Globus pallidus (tissue), 1 donor: ENCODE data around the gene CHAD.
"Not testable (repeated sequence)": the region's sequence is repeated elsewhere in the genome, so short reads cannot be mapped to it uniquely, and the experiment has no call there.

ENCODE experiments used
- DNase-seq: peaks from one replicate; pipeline ENCODE4 v3.0.0-alpha.2; 2015; ENCODE audit warnings: low spot score

The CHAD gene

DNA sequence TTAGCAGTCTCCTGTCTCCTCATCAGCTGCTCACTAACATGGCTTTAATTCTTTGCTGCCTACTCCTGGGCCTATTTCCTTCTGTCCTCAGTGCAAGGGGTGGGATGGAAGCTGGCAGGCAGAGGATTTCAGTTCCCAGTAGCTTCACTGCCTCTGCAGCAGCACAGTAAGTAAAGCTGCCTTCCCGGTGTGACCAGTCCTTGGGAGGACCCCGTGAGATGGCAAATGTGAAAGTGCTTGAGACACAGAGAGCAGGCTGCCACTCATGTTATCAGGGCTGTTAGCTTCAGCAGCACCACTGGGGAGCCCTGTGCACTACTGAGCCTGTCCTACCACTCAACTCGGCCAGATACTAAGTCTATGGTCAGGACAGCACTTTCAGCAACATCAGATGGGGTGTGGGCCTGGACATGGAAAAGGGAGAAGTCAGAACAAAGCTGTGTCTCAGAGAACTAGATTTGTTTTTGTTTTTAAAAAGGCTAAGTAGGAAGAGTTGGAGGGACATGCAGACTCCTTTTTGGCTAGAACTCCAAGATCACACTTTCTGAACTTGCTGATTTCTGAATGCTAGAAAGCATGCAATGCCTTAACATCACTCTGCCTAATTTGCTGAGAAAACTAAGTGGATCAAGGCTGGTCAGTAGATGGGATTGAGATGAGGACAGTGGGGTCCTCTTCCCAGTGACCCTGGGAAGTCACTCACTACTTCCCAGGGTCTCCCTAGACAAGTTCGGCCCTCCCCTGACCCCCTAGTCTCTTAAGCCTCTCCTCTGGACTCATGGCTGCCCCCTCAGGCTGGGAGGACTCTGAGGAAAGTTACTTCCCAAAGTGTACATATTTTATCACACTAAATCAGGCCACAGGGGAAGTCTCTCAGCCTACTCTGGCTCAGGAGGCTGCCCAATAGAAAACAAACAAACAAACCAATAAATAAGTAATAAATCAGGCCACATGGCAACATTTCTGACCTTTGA is 41.6 kb downstream of the CHAD start:
- DNase-seq: peak; percentile 3

- no peak for DNase-seq
Observed at GRCh38 chr17:50426472-50426782, 42.3 kb downstream of the CHAD start.

DNA sequence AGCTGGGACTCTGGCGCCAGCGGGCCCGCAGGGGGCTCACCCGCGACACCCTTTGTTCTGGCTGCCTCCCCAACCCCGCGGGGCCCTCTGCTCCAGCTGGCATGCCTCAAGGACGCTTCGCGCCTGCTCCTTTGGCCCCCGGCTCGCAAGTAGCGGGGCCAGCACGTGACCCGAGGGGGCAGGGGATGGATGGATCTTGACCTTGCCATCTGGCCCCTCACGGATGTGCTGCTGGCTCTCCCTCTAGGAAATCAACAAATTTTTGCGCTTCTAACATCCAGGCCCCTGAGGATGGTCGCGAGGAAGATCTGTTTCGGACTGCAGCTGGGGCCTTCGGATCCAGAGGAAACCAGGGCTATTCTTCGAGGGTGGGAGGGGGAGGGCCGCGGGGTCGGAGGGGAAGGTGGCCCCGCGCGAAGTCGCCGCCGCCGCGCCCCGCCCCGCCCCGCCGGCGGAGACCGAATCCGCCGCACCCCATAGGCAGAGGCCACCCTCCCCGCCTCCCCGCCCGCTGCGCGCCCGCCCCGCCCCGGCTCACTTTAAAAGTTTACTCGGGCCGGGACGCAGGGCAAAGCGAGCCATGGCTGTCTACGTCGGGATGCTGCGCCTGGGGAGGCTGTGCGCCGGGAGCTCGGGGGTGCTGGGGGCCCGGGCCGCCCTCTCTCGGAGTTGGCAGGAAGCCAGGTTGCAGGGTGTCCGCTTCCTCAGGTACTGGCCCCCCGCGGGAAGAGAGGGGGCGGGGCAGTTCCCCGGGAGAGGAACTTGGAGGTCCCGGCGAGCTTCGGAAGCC is 42.8 kb downstream of the CHAD start, which contains the start of gene ACSF2:
TSS of gene ACSF2 (plus strand) at position 537 of the 790 bp plus-strand sequence. CDS start at position 581, 44 bp downstream.
- DNase-seq: peak; percentile 16

DNA sequence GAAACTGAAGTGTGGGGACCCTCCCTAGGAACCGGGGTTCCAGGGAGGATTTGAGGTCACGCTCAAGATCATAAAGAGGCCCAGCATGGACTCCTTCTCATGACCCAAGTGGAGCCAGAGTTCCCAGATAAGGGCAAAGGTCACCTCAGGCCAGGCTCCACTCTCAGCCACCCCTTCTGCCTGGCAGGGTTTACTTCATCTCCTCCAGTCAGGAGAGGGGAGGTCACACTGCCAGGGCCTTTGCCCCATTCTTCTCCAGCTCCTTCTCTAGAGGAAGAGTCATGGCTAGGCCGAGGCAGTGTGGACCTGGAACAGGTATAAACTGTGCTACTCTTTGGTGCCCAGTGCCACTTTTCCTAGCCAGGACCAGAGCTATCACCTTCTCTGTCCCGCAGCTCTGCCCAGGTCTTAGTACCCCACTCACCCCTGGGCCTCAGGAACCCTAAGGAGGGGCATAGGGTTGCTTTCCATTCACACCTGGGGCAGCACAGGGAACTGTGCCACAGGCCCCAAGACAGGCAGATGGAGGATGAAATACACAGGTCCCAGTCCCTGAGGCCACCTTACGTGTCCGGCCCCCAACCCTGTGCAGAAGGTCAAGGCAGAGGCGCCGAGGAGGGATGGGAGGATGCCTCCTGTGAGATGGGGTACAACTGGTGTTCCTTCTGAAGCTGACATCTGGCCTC is 43.5 kb downstream of the CHAD start:
- no peak for DNase-seq

DNA sequence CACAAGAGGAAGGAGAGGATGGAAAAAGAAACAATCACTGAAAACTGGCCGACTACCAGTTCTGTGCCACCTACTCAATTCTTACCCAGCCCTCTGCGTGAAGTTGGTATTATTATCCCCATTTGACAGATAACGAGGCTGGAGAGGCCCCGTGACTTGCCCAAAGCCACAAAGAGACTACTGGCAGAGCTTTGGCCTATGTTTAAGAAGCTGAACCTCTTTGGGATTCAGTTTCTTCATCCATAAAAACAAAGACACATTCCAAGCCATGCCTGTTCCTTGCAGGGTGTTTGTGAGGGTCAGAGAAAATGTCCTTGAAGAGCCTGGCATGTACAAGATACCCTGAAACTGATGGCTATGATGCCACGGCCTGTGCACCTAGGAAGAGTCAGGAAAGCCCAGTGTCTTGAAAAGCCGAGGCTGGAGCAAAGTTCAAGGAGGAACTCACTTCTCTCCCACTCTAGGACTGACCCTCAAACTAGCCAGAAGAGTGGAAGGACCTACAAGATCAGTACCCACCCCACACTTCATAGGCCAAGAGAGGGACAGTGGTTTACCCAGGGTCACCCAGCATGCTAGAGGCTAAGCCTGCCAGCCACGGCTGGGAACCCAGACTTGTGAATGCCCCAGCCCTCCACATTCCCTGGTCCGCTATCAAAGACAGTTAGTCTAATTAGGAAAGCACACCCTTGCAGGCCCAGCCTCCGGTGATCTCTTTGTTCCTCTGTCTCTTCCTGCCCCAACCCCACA is 44.3 kb downstream of the CHAD start:
- no peak for DNase-seq

- no peak for DNase-seq
Observed at GRCh38 chr17:50423553-50424159, 45.0 kb downstream of the CHAD start.

- DNase-seq: no peak
Observed at GRCh38 chr17:50422738-50423137, 45.9 kb downstream of the CHAD start.

- DNase-seq: no peak
Observed at GRCh38 chr17:50421308-50422051, 47.2 kb downstream of the CHAD start.

GRCh38 chr17:50420419-50421112 is 48.1 kb downstream of the CHAD start:
- no peak for DNase-seq

- DNase-seq: not testable (repeated sequence)
Observed at GRCh38 chr17:50419577-50419976, 49.1 kb downstream of the CHAD start.

GRCh38 chr17:50414808-50415207 is 53.9 kb downstream of the CHAD start:
- DNase-seq: no peak
